K562 (cell line): ENCODE results near the gene FGR. TPM values are rescaled to one million over a fixed set of nuclear protein-coding genes. Genes with fewer than 3 reads are reported as not detected.

Experiments used
- EP300 ChIP-seq: IDR thresholded peaks from 2 replicates; pipeline ENCODE4 v1.6.1; 2012; ENCODE audit warnings: low read length, improper control_type of control experiment
- KDM1A ChIP-seq, 2 experiments: fragments of 450-650 bp; IDR thresholded peaks; 2 replicates each; pipeline ENCODE4 v1.6.1; 2016; ENCODE audit warnings: mild to moderate bottlenecking in 2 of 2
- KDM4B ChIP-seq, 2 experiments: fragments of 450-650 bp in 1 of 2; sonication (generic) in 1 of 2; IDR thresholded peaks; 2 replicates each; pipeline ENCODE4 v1.6.1; 2016 to 2017; ENCODE audit warnings: borderline replicate concordance in 2 of 2, antibody characterized with exemption in 1 of 2, low read depth in 1 of 2, mild to moderate bottlenecking in 1 of 2
- MEF2D ChIP-seq: conservative IDR thresholded peaks from 2 replicates; pipeline ENCODE4 v1.6.1; 2016; ENCODE audit warnings: low read depth, missing genetic modification characterization, missing compliant biosample characterization
- NEUROD1 ChIP-seq: fragments of 150-350 bp; IDR thresholded peaks from 2 replicates; pipeline ENCODE4 v1.6.1; 2014; ENCODE audit warnings: borderline replicate concordance, low read length, low read depth; ENCODE audit not compliant: partially characterized antibody
- RBM17 ChIP-seq: fragments of 200-400 bp; formaldehyde crosslinking; IDR thresholded peaks from 2 replicates; pipeline ENCODE4 v1.6.1; 2017; ENCODE audit warnings: low read depth, mild to moderate bottlenecking, low read length, borderline replicate concordance
- ZNF263 ChIP-seq: sonication (generic); formaldehyde crosslinking; IDR thresholded peaks from 2 replicates; pipeline ENCODE4 v1.8.0; 2022; ENCODE audit warnings: mild to moderate bottlenecking, missing genetic modification reagents, borderline replicate concordance
- ZNF407 ChIP-seq: fragments of 450-650 bp; IDR thresholded peaks from 2 replicates; pipeline ENCODE4 v1.6.1; 2016; ENCODE audit warnings: low read depth
- ZNF75A ChIP-seq: fragments of 450-650 bp; formaldehyde crosslinking; IDR thresholded peaks from 2 replicates; pipeline ENCODE4 v1.4.0; 2020; ENCODE audit warnings: mild to moderate bottlenecking
- polyA plus RNA-seq, 8 experiments: library from polyadenylated mRNA; depleted of rRNA in 4 of 8; stranded (reverse) in 5 of 8; unstranded in 3 of 8; fragments of >200 nt; fragmentation: Nextera tagmentation in 2 of 8; fragmentation: Illumina TruSeq in 1 of 8; extraction: Ambion mirVana in 2 of 8; extraction: Trizol in 1 of 8; gene quantifications; 2 replicates each; pipeline versions ENCODE4 v1.2.1 to v1.2.3, GENCODE V29; 2011 to 2014; ENCODE audit warnings: inconsistent platforms in 1 of 8, missing spikeins in 1 of 8
- total RNA-seq, 7 experiments: library from RNA; depleted of rRNA in 6 of 7; stranded (reverse); fragments of >200 nt in 6 of 7; fragmentation: Illumina TruSeq in 2 of 7; extraction: Trizol in 2 of 7; gene quantifications; 2 replicates each; pipeline versions ENCODE4 v1.2.1 to v1.2.3, GENCODE V29; 2011 to 2021; ENCODE audit warnings: low replicate concordance in 1 of 7

Gene FGR
- total and polyA plus RNA-seq, 9 of the 15 experiments (the other 6 are each of a cell fraction or from before 2014, with no cell fraction given) = 0.04 to 0.11 TPM; not detected in 7

- TF ChIP-seq ZNF407 (no peak), MEF2D (no peak), ZNF75A (CRISPR knock-in tag) (no peak), KDM4B (IDR thresholded peaks at IDR 0.05; ENCODE audit: borderline replicate concordance in 2 of 2, low read depth in 1 of 2) (peak in 1 of 2 experiments; percentile 17; a peak in 1 of 4 replicates), KDM1A (IDR thresholded peaks at IDR 0.05) (0 out of 4 replicates have a peak, but pooled peaks of 1 of the 2 experiments have one; percentile 13), EP300 (no peak), ZNF263 (CRISPR knock-in tag) (0 out of 2 replicates have a peak, but pooled peaks have one; percentile 8), RBM17 (no peak), NEUROD1 (no peak)
Observed at GRCh38 chr1:27572019-27572678, 62.8 kb downstream of the FGR start (continued).
